Renal cortical epithelial cell (primary cell): ENCODE data around the gene VPS8. TPM values are rescaled to one million over a fixed set of nuclear protein-coding genes. Genes with fewer than 3 reads are reported as not detected.

Experiments
- DNase-seq: peaks from one replicate; pipeline ENCODE4 v3.0.0-alpha.2; 2011; ENCODE audit warnings: low read depth
- total RNA-seq: library from RNA; depleted of rRNA; stranded (reverse); fragments of >200 nt; gene quantifications from 2 replicates; pipeline ENCODE4 v1.2.3, GENCODE V29; 2014

The VPS8 gene
- total RNA-seq, 1 donor from 2014 or later = 67.8 TPM

- DNase-seq = no peak
Measured at GRCh38 chr3:185052631-185053030, 240.7 kb downstream of the VPS8 start.

GRCh38 chr3:185056908-185057307, 244.9 kb downstream of the VPS8 start:
- DNase-seq = no peak

- DNase-seq = no peak
Measured at GRCh38 chr3:185057829-185058228, 245.9 kb downstream of the VPS8 start.

- no peak for DNase-seq
Measured at GRCh38 chr3:185058796-185059195, 246.8 kb downstream of the VPS8 start.

GRCh38 chr3:185059766-185060165, 247.8 kb downstream of the VPS8 start:
- DNase-seq = no peak

GRCh38 chr3:185060655-185061054, 248.7 kb downstream of the VPS8 start:
- DNase-seq = no peak

- DNase-seq = no peak
Measured at GRCh38 chr3:185062191-185062590, 250.2 kb downstream of the VPS8 start.

GRCh38 chr3:185063431-185063830, 251.5 kb downstream of the VPS8 start:
- DNase-seq = no peak

GRCh38 chr3:185065059-185065458, 253.1 kb downstream of the VPS8 start:
- DNase-seq = no peak

- no peak for DNase-seq
Measured at GRCh38 chr3:185066251-185066650, 254.3 kb downstream of the VPS8 start.

- no peak for DNase-seq
Measured at GRCh38 chr3:185067173-185067572, 255.2 kb downstream of the VPS8 start.

- DNase-seq = no peak
Measured at GRCh38 chr3:185069037-185070030, 257.4 kb downstream of the VPS8 start.

- DNase-seq = no peak
Measured at GRCh38 chr3:185070491-185071286, 258.7 kb downstream of the VPS8 start.

GRCh38 chr3:185071287-185071800, 259.4 kb downstream of the VPS8 start:
- no peak for DNase-seq

- DNase-seq = no peak
Measured at GRCh38 chr3:185075547-185075946, 263.6 kb downstream of the VPS8 start.

- DNase-seq = no peak
Measured at GRCh38 chr3:185076219-185076618, 264.3 kb downstream of the VPS8 start.

GRCh38 chr3:185079625-185080024, 267.7 kb downstream of the VPS8 start:
- no peak for DNase-seq

GRCh38 chr3:185081521-185081920, 269.6 kb downstream of the VPS8 start:
- DNase-seq = peak; percentile 7

- DNase-seq = peak; percentile 16
Measured at GRCh38 chr3:185082149-185082548, 270.2 kb downstream of the VPS8 start.

GRCh38 chr3:185082829-185083228, 270.9 kb downstream of the VPS8 start:
- DNase-seq = no peak

GRCh38 chr3:185084402-185084801, 272.4 kb downstream of the VPS8 start:
- DNase-seq = no peak

GRCh38 chr3:185084901-185085300, 272.9 kb downstream of the VPS8 start:
- DNase-seq = no peak
